Stomach (tissue), 9 donors: ENCODE data around the gene HBA2. TPM values are rescaled to one million over a fixed set of nuclear protein-coding genes. Genes with fewer than 3 reads are reported as not detected.
A peak's percentile ranks its signal among the peaks of the same experiment; 100 is the strongest.
"Not testable (repeated sequence)": the region's sequence is repeated elsewhere in the genome, so short reads cannot be mapped to it uniquely, and the experiment has no call there.

ENCODE experiments used
- DNase-seq, 2 donors: peaks; one replicate each; pipeline versions ENCODE4 v3.0.0 to v3.0.0-alpha.2; 2013 to 2019
- H3K27ac ChIP-seq, 5 donors: fragments of 200-600 bp in 4 of 5; sonication (generic) in 4 of 5; one replicate each; pipeline ENCODE4 v1.5.1; 2013 to 2019; ENCODE audit warnings: mild to moderate bottlenecking in 1 of 5, moderate library complexity in 1 of 5
- H3K27me3 ChIP-seq, 3 donors: fragments of 200-600 bp; sonication (generic); one replicate each; pipeline ENCODE4 v1.5.1; 2017 to 2019; ENCODE audit warnings: mixed run types in 1 of 3
- H3K36me3 ChIP-seq, 4 donors: fragments of 200-600 bp; sonication (generic); 1 replicate in 3 of 4; 2 replicates in 1 of 4; pipeline ENCODE4 v1.5.1; 2016 to 2019
- H3K4me1 ChIP-seq, 4 donors: fragments of 200-600 bp; sonication (generic); one replicate each; pipeline ENCODE4 v1.5.1; 2016 to 2019
- H3K4me3 ChIP-seq, 4 donors: fragments of 200-600 bp; sonication (generic) in 3 of 4; one replicate each; pipeline ENCODE4 v1.5.1; 2016 to 2019; ENCODE audit warnings: mild to moderate bottlenecking in 1 of 4
- H3K9me3 ChIP-seq, 4 donors: fragments of 200-600 bp; sonication (generic); one replicate each; pipeline ENCODE4 v1.5.1; 2016 to 2019
- EP300 ChIP-seq: sonication (generic); formaldehyde crosslinking; IDR thresholded peaks from one replicate; pipeline ENCODE4 v1.6.1; 2017; ENCODE audit warnings: antibody characterized with exemption
- POLR2A ChIP-seq, 4 donors: fragments of 450-650 bp; IDR thresholded peaks; one replicate each; pipeline ENCODE4 v1.6.1; 2016; ENCODE audit warnings: antibody characterized with exemption in 4 of 4, control low read depth in 2 of 4, mild to moderate bottlenecking in 1 of 4, moderate library complexity in 1 of 4
- POLR2AphosphoS5 ChIP-seq, 3 donors: sonication (generic); formaldehyde crosslinking; IDR thresholded peaks; one replicate each; pipeline ENCODE4 v1.6.1; 2016; ENCODE audit warnings: antibody characterized with exemption in 3 of 3
- WGBS, 5 donors: extraction: QIAGEN DNeasy Blood & Tissue Kit in 3 of 5; methylation state at CpG; one replicate each; pipeline versions ENCODE4 v1.1.5 to v1.1.7; 2013 to 2018; 5-methylcytosine and 5-hydroxymethylcytosine counted together
- intact Hi-C: fragments of 100-400 bp; cut with DNase I; formaldehyde crosslinking; loops from one replicate; pipeline ENCODE4 v1.15.1; 2023; ENCODE audit warnings: low total_unique reads
- polyA plus RNA-seq, 3 donors: library from polyadenylated mRNA; stranded (reverse); fragments of 200-250 nt; gene quantifications; one replicate each; pipeline ENCODE4 v1.2.3, GENCODE V29; 2013
- total RNA-seq, 5 donors: library from RNA; depleted of rRNA; stranded (reverse); fragments of >200 nt; gene quantifications; one replicate each; pipeline versions ENCODE4 v1.1.0 to v1.2.3, GENCODE V29; 2014 to 2016
- TF ChIP-seq, protein P1 (sequence below), 7 experiments: fragments of 450-650 bp in 4 of 7; fragments of 200-600 bp in 3 of 7; sonication (generic) in 3 of 7; IDR thresholded peaks; one replicate each; pipeline ENCODE4 v1.5.1; 2016 to 2019; ENCODE audit warnings: antibody characterized with exemption in 7 of 7, control low read depth in 2 of 7, mild to moderate bottlenecking in 1 of 7
- donor health status: healthy with polysubstance abuse.
- donor health status: Bipolar disorder and iron deficiency.
- donor health status: healthy.

HBA2 gene
- total and polyA plus RNA-seq, 8 donors = 3.5 to 570 (median 18.5) TPM; not detected in 1

DNA sequence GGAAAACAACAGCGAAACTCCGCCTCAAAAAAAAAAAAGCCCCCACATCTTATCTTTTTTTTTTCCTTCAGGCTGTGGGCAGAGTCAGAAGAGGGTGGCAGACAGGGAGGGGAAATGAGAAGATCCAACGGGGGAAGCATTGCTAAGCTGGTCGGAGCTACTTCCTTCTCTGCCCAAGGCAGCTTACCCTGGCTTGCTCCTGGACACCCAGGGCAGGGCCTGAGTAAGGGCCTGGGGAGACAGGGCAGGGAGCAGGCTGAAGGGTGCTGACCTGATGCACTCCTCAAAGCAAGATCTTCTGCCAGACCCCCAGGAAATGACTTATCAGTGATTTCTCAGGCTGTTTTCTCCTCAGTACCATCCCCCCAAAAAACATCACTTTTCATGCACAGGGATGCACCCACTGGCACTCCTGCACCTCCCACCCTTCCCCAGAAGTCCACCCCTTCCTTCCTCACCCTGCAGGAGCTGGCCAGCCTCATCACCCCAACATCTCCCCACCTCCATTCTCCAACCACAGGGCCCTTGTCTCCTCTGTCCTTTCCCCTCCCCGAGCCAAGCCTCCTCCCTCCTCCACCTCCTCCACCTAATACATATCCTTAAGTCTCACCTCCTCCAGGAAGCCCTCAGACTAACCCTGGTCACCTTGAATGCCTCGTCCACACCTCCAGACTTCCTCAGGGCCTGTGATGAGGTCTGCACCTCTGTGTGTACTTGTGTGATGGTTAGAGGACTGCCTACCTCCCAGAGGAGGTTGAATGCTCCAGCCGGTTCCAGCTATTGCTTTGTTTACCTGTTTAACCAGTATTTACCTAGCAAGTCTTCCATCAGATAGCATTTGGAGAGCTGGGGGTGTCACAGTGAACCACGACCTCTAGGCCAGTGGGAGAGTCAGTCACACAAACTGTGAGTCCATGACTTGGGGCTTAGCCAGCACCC lies 2.6 kb downstream of the HBA2 start:
- Histone ChIP-seq H3K4me3 (no peak overlapping the region), H3K27ac (no peak overlapping the region), H3K4me1 (peaks cover 5 to 31% (median 16%) of the 10 kb centered on the region in 4 donors), H3K9me3 (no peaks in the 10 kb centered on the region), H3K36me3 (no peaks in the 10 kb centered on the region), H3K27me3 (peaks cover 33 to 86% (median 72%) of the 10 kb centered on the region in 3 donors)
- no peak for DNase-seq
- TF ChIP-seq POLR2AphosphoS5 (IDR thresholded peaks at IDR 0.05) = no peak
- TF ChIP-seq POLR2A (IDR thresholded peaks at IDR 0.05) = no peak
- no peak for TF ChIP-seq EP300
- TF ChIP-seq, protein P1, sequence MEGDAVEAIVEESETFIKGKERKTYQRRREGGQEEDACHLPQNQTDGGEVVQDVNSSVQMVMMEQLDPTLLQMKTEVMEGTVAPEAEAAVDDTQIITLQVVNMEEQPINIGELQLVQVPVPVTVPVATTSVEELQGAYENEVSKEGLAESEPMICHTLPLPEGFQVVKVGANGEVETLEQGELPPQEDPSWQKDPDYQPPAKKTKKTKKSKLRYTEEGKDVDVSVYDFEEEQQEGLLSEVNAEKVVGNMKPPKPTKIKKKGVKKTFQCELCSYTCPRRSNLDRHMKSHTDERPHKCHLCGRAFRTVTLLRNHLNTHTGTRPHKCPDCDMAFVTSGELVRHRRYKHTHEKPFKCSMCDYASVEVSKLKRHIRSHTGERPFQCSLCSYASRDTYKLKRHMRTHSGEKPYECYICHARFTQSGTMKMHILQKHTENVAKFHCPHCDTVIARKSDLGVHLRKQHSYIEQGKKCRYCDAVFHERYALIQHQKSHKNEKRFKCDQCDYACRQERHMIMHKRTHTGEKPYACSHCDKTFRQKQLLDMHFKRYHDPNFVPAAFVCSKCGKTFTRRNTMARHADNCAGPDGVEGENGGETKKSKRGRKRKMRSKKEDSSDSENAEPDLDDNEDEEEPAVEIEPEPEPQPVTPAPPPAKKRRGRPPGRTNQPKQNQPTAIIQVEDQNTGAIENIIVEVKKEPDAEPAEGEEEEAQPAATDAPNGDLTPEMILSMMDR (IDR thresholded peaks at IDR 0.05) = no peak
- intact Hi-C loops = no loop called here
- WGBS, 5 donors = 16 to 28% (median 19%) methylated on average over 7 to 8 of the region's 8 CpGs

DNA sequence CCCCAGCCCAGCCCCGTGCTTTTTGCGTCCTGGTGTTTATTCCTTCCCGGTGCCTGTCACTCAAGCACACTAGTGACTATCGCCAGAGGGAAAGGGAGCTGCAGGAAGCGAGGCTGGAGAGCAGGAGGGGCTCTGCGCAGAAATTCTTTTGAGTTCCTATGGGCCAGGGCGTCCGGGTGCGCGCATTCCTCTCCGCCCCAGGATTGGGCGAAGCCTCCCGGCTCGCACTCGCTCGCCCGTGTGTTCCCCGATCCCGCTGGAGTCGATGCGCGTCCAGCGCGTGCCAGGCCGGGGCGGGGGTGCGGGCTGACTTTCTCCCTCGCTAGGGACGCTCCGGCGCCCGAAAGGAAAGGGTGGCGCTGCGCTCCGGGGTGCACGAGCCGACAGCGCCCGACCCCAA lies 3.3 kb downstream of the HBA2 start:
- WGBS, 5 donors = 0 to 4% (median 1%) methylated on average over 14 to 23 of the region's 39 CpGs; no CpG with 5 or more reads in 1 of the 5 donors
- H3K27ac ChIP-seq, intact Hi-C loops, DNase-seq, H3K9me3 ChIP-seq, H3K36me3 ChIP-seq, H3K4me3 ChIP-seq: not testable (repeated sequence)
- Histone ChIP-seq H3K4me1 (peaks cover 12 to 39% (median 23%) of the 10 kb centered on the region in 4 donors), H3K27me3 (peaks cover 34 to 86% (median 73%) of the 10 kb centered on the region in 3 donors)

DNA sequence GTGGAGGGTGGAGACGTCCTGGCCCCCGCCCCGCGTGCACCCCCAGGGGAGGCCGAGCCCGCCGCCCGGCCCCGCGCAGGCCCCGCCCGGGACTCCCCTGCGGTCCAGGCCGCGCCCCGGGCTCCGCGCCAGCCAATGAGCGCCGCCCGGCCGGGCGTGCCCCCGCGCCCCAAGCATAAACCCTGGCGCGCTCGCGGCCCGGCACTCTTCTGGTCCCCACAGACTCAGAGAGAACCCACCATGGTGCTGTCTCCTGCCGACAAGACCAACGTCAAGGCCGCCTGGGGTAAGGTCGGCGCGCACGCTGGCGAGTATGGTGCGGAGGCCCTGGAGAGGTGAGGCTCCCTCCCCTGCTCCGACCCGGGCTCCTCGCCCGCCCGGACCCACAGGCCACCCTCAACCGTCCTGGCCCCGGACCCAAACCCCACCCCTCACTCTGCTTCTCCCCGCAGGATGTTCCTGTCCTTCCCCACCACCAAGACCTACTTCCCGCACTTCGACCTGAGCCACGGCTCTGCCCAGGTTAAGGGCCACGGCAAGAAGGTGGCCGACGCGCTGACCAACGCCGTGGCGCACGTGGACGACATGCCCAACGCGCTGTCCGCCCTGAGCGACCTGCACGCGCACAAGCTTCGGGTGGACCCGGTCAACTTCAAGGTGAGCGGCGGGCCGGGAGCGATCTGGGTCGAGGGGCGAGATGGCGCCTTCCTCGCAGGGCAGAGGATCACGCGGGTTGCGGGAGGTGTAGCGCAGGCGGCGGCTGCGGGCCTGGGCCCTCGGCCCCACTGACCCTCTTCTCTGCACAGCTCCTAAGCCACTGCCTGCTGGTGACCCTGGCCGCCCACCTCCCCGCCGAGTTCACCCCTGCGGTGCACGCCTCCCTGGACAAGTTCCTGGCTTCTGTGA lies 4.1 kb downstream of the HBA2 start, which contains the start of gene HBA1:
Gene HBA1, plus strand, starts transcription at position 204 of the 906 bp plus-strand sequence. Its CDS starts 37 bp downstream, at position 241.
- Histone ChIP-seq H3K27me3 (peaks cover 30 to 85% (median 72%) of the 10 kb centered on the region in 3 donors), H3K4me1 (peaks cover 18 to 46% (median 30%) of the 10 kb centered on the region in 4 donors)
- DNase-seq, intact Hi-C loops, H3K9me3 ChIP-seq, H3K4me3 ChIP-seq, H3K36me3 ChIP-seq, H3K27ac ChIP-seq: not testable (repeated sequence)
- 0 to 4% (median 3%) methylated on average over 5 to 35 of the region's 88 CpGs for WGBS, 5 donors

- 2 to 7% (median 6%) methylated on average over 13 of the region's 13 CpGs for WGBS, 5 donors
- intact Hi-C loops = no loop called here
- no peak overlapping the region for H3K4me3 ChIP-seq
- H3K36me3 ChIP-seq = no peaks in the 10 kb centered on the region
- H3K9me3 ChIP-seq = no peaks in the 10 kb centered on the region
- peaks cover 18 to 48% (median 31%) of the 10 kb centered on the region in 4 donors for H3K4me1 ChIP-seq
- peaks cover 29 to 80% (median 70%) of the 10 kb centered on the region in 3 donors for H3K27me3 ChIP-seq
- DNase-seq = peak in 1 of 2 donors; percentile 61
- no peak overlapping the region for H3K27ac ChIP-seq
- no peak for TF ChIP-seq EP300
- TF ChIP-seq POLR2AphosphoS5 (IDR thresholded peaks at IDR 0.05) = no peak
- no peak for TF ChIP-seq POLR2A (IDR thresholded peaks at IDR 0.05)
- TF ChIP-seq, protein P1 (IDR thresholded peaks at IDR 0.05) = no peak
Observed at GRCh38 chr16:177394-177822, 4.7 kb downstream of the HBA2 start.
